Endothelial cell of umbilical vein (primary cell): Measurements from ENCODE around the gene PKHD1. TPM values are rescaled to one million over a fixed set of nuclear protein-coding genes. Genes with fewer than 3 reads are reported as not detected.

Experiments used
- BruUV-seq: library from RNA; stranded (reverse); fragments of 400-500 nt; replicated peaks from 2 replicates; lab custom pipeline; 2021; lab: Mats Ljungman, UMichigan
- CTCF ChIA-PET: fragments of 300-600, 350-600 bp; sonication (Branson Sonifier 250); formaldehyde crosslinking; loops from one replicate; lab custom pipeline; 2021; ENCODE audit warnings: antibody characterized with exemption, inconsistent platforms; lab: Charles Lee
- POLR2A ChIA-PET: fragments of 300-600, 350-600 bp; sonication (Branson Sonifier 250); formaldehyde crosslinking; loops from one replicate; lab custom pipeline; 2021; ENCODE audit warnings: antibody characterized with exemption, inconsistent platforms; lab: Charles Lee
- DNase-seq: peaks from one replicate; pipeline ENCODE4 v3.0.0-alpha.2; 2011; ENCODE audit warnings: low read depth, low spot score
- FAIRE-seq: peaks from 2 replicates; lab custom pipeline; 2011; peaks lifted over from hg19 to GRCh38; lab: Jason Lieb, UNC
- H2AFZ ChIP-seq: 2 replicates; pipeline ENCODE4 v1.6.0; 2012; ENCODE audit warnings: low read depth, low read length, control low read depth, inconsistent platforms
- H3K27ac ChIP-seq: 2 replicates; pipeline ENCODE4 v1.5.1; 2011; ENCODE audit warnings: low read depth, mild to moderate bottlenecking, control low read depth, low read length, moderate library complexity; ENCODE audit not compliant: insufficient read depth
- H3K27me3 ChIP-seq, 2 experiments: 2 replicates each; pipeline versions ENCODE4 v1.6.0 to v1.6.1; 2011; ENCODE audit warnings: low read length in 2 of 2, mixed read lengths in 1 of 2; ENCODE audit not compliant: control insufficient read depth in 2 of 2, insufficient read depth in 2 of 2
- H3K36me3 ChIP-seq, 2 experiments: 2 replicates in 1 of 2; 3 replicates in 1 of 2; pipeline ENCODE4 v1.5.1; 2011; ENCODE audit warnings: low read length in 2 of 2, mild to moderate bottlenecking in 1 of 2, moderate library complexity in 1 of 2; ENCODE audit not compliant: control insufficient read depth in 2 of 2, insufficient read depth in 2 of 2; ENCODE audit errors: extremely low read depth in 1 of 2
- H3K4me1 ChIP-seq: 3 replicates; pipeline ENCODE4 v1.5.1; 2011; ENCODE audit warnings: mild to moderate bottlenecking, low read length; ENCODE audit not compliant: control insufficient read depth, insufficient read depth; ENCODE audit errors: extremely low read depth
- H3K4me2 ChIP-seq: 2 replicates; pipeline ENCODE4 v1.6.1; 2011; ENCODE audit warnings: low read length, control low read depth, mixed read lengths; ENCODE audit not compliant: insufficient read depth
- H3K4me3 ChIP-seq, 3 experiments: fragments of 200-600 bp in 1 of 3; sonication (generic), shearing (Covaris generic) in 1 of 3; replicated peaks in 1 of 3; 2 replicates each; pipeline ENCODE4 v1.5.1; 2011 to 2016; ENCODE audit warnings: control low read depth in 3 of 3, low read length in 3 of 3, mild to moderate bottlenecking in 2 of 3, inconsistent platforms in 1 of 3, low read depth in 1 of 3, moderate library complexity in 1 of 3; ENCODE audit not compliant: insufficient read depth in 1 of 3
- H3K79me2 ChIP-seq: 2 replicates; pipeline ENCODE4 v1.6.0; 2012; ENCODE audit warnings: low read length, inconsistent platforms; ENCODE audit not compliant: control insufficient read depth, insufficient read depth
- H3K9ac ChIP-seq: replicated peaks from 2 replicates; pipeline ENCODE3; 2011; ENCODE audit warnings: low read length, control low read depth; ENCODE audit not compliant: insufficient read depth; ENCODE audit errors: extremely low read depth
- H3K9me1 ChIP-seq: replicated peaks from 3 replicates; pipeline ENCODE4 v1.6.0; 2011; ENCODE audit warnings: mild to moderate bottlenecking, low read length; ENCODE audit not compliant: control insufficient read depth, insufficient read depth; ENCODE audit errors: extremely low read depth
- H3K9me3 ChIP-seq: replicated peaks from 2 replicates; pipeline ENCODE4 v1.5.1; 2012; ENCODE audit warnings: low read length, inconsistent platforms; ENCODE audit not compliant: control insufficient read depth, insufficient read depth
- H4K20me1 ChIP-seq: replicated peaks from 2 replicates; pipeline ENCODE3; 2011; ENCODE audit warnings: mild to moderate bottlenecking, low read length; ENCODE audit not compliant: control insufficient read depth, insufficient read depth; ENCODE audit errors: extremely low read depth
- EZH2 ChIP-seq: IDR thresholded peaks from 2 replicates; pipeline ENCODE4 v1.6.1; 2012; ENCODE audit warnings: borderline replicate concordance, low read depth, mild to moderate bottlenecking, moderate library complexity, low read length, inconsistent platforms; ENCODE audit not compliant: severe bottlenecking
- FOS ChIP-seq: IDR thresholded peaks from 2 replicates; pipeline ENCODE4 v1.6.1; 2011; ENCODE audit warnings: mild to moderate bottlenecking, low read length, moderate library complexity, borderline replicate concordance; ENCODE audit not compliant: insufficient read depth
- GATA2 ChIP-seq: IDR thresholded peaks from 2 replicates; pipeline ENCODE4 v1.7.0; 2011; ENCODE audit warnings: low read depth, mild to moderate bottlenecking, moderate library complexity, mixed read lengths, low read length; ENCODE audit not compliant: insufficient read length, insufficient read depth
- JUN ChIP-seq: IDR thresholded peaks from 2 replicates; pipeline ENCODE4 v1.6.1; 2011; ENCODE audit warnings: borderline replicate concordance, low read depth; ENCODE audit not compliant: insufficient read length, insufficient read depth
- MYC ChIP-seq: IDR thresholded peaks from one replicate; pipeline ENCODE4 v1.6.1; 2011; ENCODE audit warnings: mild to moderate bottlenecking, low read depth, low read length
- POLR2A ChIP-seq: IDR thresholded peaks from 2 replicates; pipeline ENCODE4 v1.6.1; 2012; ENCODE audit warnings: low read depth, mild to moderate bottlenecking, control low read depth, low read length
- POLR2AphosphoS5 ChIP-seq: IDR thresholded peaks from 2 replicates; pipeline ENCODE4 v1.6.1; 2012; ENCODE audit warnings: low read depth, mild to moderate bottlenecking, control low read depth, low read length, moderate library complexity; ENCODE audit not compliant: insufficient read depth
- dilution Hi-C: fragments of 300-500 bp; cut with MboI; formaldehyde crosslinking; loops from one replicate; pipeline ENCODE4 v1.15.0; 2019; ENCODE audit warnings: low sequenced_read_pairs; ENCODE audit not compliant: extremely low pct_ligation_motif_present
- intact Hi-C: fragments of 100-400 bp; cut with micrococcal nuclease; formaldehyde crosslinking; loops from one replicate; pipeline ENCODE4 v1.10.0; 2022
- polyA plus RNA-seq, 4 experiments: library from polyadenylated mRNA; depleted of rRNA in 3 of 4; stranded (reverse) in 3 of 4; unstranded in 1 of 4; fragments of >200 nt; gene quantifications; 2 replicates each; pipeline versions ENCODE4 v1.2.1 to v1.2.3, GENCODE V29; 2011 to 2012; ENCODE audit warnings: missing spikeins in 1 of 4
- total RNA-seq: library from RNA; stranded (reverse); gene quantifications from 2 replicates; pipeline ENCODE4 v1.2.3, GENCODE V29; 2021
- TF ChIP-seq, protein P1 (sequence below), 2 donors: IDR thresholded peaks; 1 replicate in 1 of 2; 2 replicates in 1 of 2; pipeline ENCODE4 v1.5.1; 2011; ENCODE audit warnings: low read length in 2 of 2, mild to moderate bottlenecking in 2 of 2, moderate library complexity in 2 of 2, control low read depth in 1 of 2, inconsistent platforms in 1 of 2, low read depth in 1 of 2; ENCODE audit not compliant: insufficient read depth in 1 of 2; ENCODE audit errors: extremely low read depth in 1 of 2
- TF ChIP-seq, protein P2 (sequence below): IDR thresholded peaks from 2 replicates; pipeline ENCODE4 v1.6.1; 2011; ENCODE audit not compliant: insufficient read depth, insufficient read length

PKHD1 gene
- total and polyA plus RNA-seq, 2 donors (not counting 3 experiments of a cell fraction or from before 2014, with no cell fraction given) = not detected

DNA sequence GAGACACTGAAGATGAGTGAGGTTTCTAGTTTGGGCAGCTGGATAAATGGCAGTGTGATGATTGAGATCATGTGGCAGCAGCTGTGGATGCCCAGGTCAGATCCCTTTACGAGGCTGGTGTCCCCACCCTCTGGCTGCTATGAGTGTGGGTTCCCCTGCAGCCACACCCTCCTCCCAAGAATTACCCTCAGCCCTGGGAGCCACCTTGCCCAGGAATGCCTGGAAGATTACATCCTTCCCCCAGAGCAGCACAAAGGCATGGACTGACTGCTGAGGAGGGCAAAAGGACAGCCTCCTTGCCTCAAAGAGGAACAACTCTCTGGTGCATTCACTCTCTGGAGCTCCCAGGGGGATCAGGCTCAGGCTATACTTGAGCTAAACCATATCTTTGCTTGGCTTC is 15.0 kb upstream of the PKHD1 start:
- POLR2A ChIA-PET = no interaction called here
- Histone ChIP-seq H3K9ac (no peak overlapping the region), H3K27ac (no peak overlapping the region), H3K79me2 (no peaks in the 10 kb centered on the region), H4K20me1 (no peaks in the 10 kb centered on the region), H2AFZ (no peak overlapping the region), H3K4me2 (no peak overlapping the region), H3K27me3 (no peaks in the 10 kb centered on the region), H3K36me3 (no peaks in the 10 kb centered on the region), H3K4me3 (no peak overlapping the region), H3K9me3 (no peaks in the 10 kb centered on the region), H3K4me1 (no peaks in the 10 kb centered on the region), H3K9me1 (no peaks in the 10 kb centered on the region)
- no TSS peak for BruUV-seq
- intact Hi-C loops (loop anchor here (5.0 kb wide), 1 partner anchor 845 kb away; no protein-coding TSS in a partner anchor), dilution Hi-C loops (no loop called here)
- no peak for DNase-seq
- no peak for TF ChIP-seq GATA2
- TF ChIP-seq EZH2 = no peak
- no peak for TF ChIP-seq POLR2A
- no peak for TF ChIP-seq FOS
- TF ChIP-seq, protein P1, sequence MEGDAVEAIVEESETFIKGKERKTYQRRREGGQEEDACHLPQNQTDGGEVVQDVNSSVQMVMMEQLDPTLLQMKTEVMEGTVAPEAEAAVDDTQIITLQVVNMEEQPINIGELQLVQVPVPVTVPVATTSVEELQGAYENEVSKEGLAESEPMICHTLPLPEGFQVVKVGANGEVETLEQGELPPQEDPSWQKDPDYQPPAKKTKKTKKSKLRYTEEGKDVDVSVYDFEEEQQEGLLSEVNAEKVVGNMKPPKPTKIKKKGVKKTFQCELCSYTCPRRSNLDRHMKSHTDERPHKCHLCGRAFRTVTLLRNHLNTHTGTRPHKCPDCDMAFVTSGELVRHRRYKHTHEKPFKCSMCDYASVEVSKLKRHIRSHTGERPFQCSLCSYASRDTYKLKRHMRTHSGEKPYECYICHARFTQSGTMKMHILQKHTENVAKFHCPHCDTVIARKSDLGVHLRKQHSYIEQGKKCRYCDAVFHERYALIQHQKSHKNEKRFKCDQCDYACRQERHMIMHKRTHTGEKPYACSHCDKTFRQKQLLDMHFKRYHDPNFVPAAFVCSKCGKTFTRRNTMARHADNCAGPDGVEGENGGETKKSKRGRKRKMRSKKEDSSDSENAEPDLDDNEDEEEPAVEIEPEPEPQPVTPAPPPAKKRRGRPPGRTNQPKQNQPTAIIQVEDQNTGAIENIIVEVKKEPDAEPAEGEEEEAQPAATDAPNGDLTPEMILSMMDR (IDR thresholded peaks at IDR 0.05; ENCODE audit: extremely low read depth in 1 of 2, insufficient read depth in 1 of 2, low read depth in 1 of 2, low read length in 2 of 2) = no peak
- no peak for TF ChIP-seq JUN
- no peak for TF ChIP-seq MYC
- TF ChIP-seq POLR2AphosphoS5 = no peak
- TF ChIP-seq, protein P2, sequence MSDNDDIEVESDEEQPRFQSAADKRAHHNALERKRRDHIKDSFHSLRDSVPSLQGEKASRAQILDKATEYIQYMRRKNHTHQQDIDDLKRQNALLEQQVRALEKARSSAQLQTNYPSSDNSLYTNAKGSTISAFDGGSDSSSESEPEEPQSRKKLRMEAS = no peak
- no peak for FAIRE-seq
- CTCF ChIA-PET = no interaction called here
